Measurements from ENCODE around the gene FCN3. TPM values are rescaled to one million over a fixed set of nuclear protein-coding genes. Genes with fewer than 3 reads are reported as not detected.
"Not testable (repeated sequence)": the region's sequence is repeated elsewhere in the genome, so short reads cannot be mapped to it uniquely, and the experiment has no call there.

Gene FCN3
- total and polyA plus RNA-seq, 2 experiments from 2014 or later, result 0.81 to 3.6 TPM

DNA sequence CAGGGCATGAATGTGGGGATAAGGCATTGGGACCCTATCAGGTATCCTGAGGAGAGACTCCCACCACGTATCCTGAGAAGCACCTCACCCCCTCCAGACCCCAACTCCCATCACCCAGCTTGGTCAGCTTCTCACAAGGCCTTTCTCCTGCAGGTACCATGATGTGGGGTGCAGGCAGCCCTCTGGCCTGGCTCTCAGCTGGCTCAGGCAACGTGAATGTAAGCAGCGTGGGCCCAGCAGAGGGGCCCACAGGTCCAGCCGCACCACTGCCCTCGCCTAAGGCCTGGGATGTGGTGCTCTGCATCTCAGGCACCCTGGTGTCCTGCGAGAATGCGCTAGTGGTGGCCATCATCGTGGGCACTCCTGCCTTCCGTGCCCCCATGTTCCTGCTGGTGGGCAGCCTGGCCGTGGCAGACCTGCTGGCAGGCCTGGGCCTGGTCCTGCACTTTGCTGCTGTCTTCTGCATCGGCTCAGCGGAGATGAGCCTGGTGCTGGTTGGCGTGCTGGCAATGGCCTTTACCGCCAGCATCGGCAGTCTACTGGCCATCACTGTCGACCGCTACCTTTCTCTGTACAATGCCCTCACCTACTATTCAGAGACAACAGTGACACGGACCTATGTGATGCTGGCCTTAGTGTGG is 19.1 kb upstream of the FCN3 start:
- Histone ChIP-seq H3K4me3 (no peak overlapping the region), H3K4me1 (ENCODE audit: low read depth) (peaks cover 3% of the 10 kb centered on the region), H3K27me3 (no peaks in the 10 kb centered on the region), H3K9me3 (ENCODE audit: low read depth) (no peaks in the 10 kb centered on the region), H3K36me3 (no peaks in the 10 kb centered on the region), H3K27ac (no peak overlapping the region)
- TF ChIP-seq CTCF (IDR thresholded peaks at IDR 0.05; ENCODE audit: low read depth, low read length), result no peak
- DNase-seq (ENCODE audit: low read depth in 1 of 2, low spot score in 1 of 2), result no peak

GRCh38 chr1:27392778-27393635 is 18.4 kb upstream of the FCN3 start:
- H3K9me3 ChIP-seq (ENCODE audit: low read depth), result no peaks in the 10 kb centered on the region
- TF ChIP-seq CTCF (IDR thresholded peaks at IDR 0.05; ENCODE audit: low read depth, low read length), result peak; percentile 40
- H3K4me1 ChIP-seq (ENCODE audit: low read depth), result peaks cover 3% of the 10 kb centered on the region
- no peak overlapping the region for H3K27ac ChIP-seq
- no peaks in the 10 kb centered on the region for H3K27me3 ChIP-seq
- peak overlapping the region; percentile 53 for H3K4me3 ChIP-seq
- no peak for DNase-seq (ENCODE audit: low read depth in 1 of 2, low spot score in 1 of 2)
- H3K36me3 ChIP-seq, result no peaks in the 10 kb centered on the region

GRCh38 chr1:27392096-27392777 is 17.6 kb upstream of the FCN3 start, which contains the start of gene GPR3:
Gene GPR3 (plus strand): TSS chr1:27392622. CDS start chr1:27393799, 1,177 bp downstream.
- H3K4me3 ChIP-seq, result peak within 1 kb of the TSS; percentile 53
- H3K9me3 ChIP-seq (ENCODE audit: low read depth), result no peaks in the 10 kb centered on the region
- peak; percentile 94 to 96 for DNase-seq (ENCODE audit: low read depth in 1 of 2, low spot score in 1 of 2)
- H3K27me3 ChIP-seq, result no peaks in the 10 kb centered on the region
- H3K4me1 ChIP-seq (ENCODE audit: low read depth), result peaks cover 3% of the 10 kb centered on the region
- peak; percentile 64 for TF ChIP-seq CTCF (IDR thresholded peaks at IDR 0.05; ENCODE audit: low read depth, low read length)
- no peaks in the 10 kb centered on the region for H3K36me3 ChIP-seq
- no peak within 1 kb of the TSS for H3K27ac ChIP-seq

DNA sequence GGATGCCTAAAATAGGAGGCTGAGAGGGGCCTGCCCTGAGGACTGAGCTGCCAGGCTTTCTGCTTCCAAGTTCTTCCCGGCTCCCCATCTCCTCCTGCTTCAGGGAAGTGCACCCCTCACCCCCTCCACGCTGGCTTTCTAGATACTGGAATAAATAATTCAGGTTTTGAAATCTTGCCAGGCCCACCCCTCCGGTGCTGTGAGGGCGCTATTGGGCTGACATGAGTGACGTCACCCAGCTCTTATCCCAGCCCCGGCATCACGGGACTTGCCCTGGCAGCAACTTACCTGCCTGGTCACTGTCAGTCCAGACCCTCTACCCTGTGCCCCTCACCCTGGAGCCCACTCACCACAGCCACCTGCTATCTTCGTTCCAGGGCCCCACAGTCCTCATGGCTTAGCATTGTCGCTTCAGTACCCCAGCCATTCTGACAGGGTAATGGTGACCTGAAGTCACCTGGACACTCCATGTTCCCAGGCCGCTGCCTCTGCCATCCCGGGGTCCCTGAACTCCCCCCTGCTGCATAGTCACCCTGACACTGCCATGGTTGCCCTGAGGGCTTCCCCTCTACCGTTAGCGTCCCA is 17.0 kb upstream of the FCN3 start:
- Histone ChIP-seq H3K9me3 (ENCODE audit: low read depth) (no peaks in the 10 kb centered on the region), H3K27me3 (no peaks in the 10 kb centered on the region), H3K4me1 (ENCODE audit: low read depth) (no peaks in the 10 kb centered on the region), H3K27ac (no peak overlapping the region), H3K36me3 (no peaks in the 10 kb centered on the region), H3K4me3 (no peak overlapping the region)
- DNase-seq (ENCODE audit: low read depth in 1 of 2, low spot score in 1 of 2), result peak; percentile 38 to 64
- TF ChIP-seq CTCF (IDR thresholded peaks at IDR 0.05; ENCODE audit: low read depth, low read length), result no peak

GRCh38 chr1:27388337-27389005 is 13.8 kb upstream of the FCN3 start:
- Histone ChIP-seq H3K4me3 (no peak overlapping the region), H3K27ac (no peak overlapping the region), H3K27me3 (peaks cover 3% of the 10 kb centered on the region), H3K36me3 (no peaks in the 10 kb centered on the region), H3K9me3 (ENCODE audit: low read depth) (no peaks in the 10 kb centered on the region), H3K4me1 (ENCODE audit: low read depth) (no peaks in the 10 kb centered on the region)
- DNase-seq (ENCODE audit: low read depth in 1 of 2, low spot score in 1 of 2), result peak; percentile 49 to 74
- peak; percentile 91 for TF ChIP-seq CTCF (IDR thresholded peaks at IDR 0.05; ENCODE audit: low read depth, low read length)

GRCh38 chr1:27384797-27385196 is 10.2 kb upstream of the FCN3 start:
- peaks cover 15% of the 10 kb centered on the region for H3K27me3 ChIP-seq
- not testable (repeated sequence) for H3K36me3 ChIP-seq; H3K4me3 ChIP-seq; H3K9me3 ChIP-seq (ENCODE audit: low read depth); H3K4me1 ChIP-seq (ENCODE audit: low read depth); H3K27ac ChIP-seq; DNase-seq (ENCODE audit: low read depth in 1 of 2, low spot score in 1 of 2)

Measured in cardiac muscle cell (in vitro differentiated cells and primary cell).